Hematopoietic multipotent progenitor cell treated with erythropoietin and hydrocortisone succinate and interleukin-3 and kit ligand, for 6 days (in vitro differentiated cells): ENCODE measurements around the gene WNT7B.

ENCODE experiments used
- DNase-seq: peaks from one replicate; pipeline ENCODE4 v3.0.0-alpha.2; 2015

Gene WNT7B

DNA sequence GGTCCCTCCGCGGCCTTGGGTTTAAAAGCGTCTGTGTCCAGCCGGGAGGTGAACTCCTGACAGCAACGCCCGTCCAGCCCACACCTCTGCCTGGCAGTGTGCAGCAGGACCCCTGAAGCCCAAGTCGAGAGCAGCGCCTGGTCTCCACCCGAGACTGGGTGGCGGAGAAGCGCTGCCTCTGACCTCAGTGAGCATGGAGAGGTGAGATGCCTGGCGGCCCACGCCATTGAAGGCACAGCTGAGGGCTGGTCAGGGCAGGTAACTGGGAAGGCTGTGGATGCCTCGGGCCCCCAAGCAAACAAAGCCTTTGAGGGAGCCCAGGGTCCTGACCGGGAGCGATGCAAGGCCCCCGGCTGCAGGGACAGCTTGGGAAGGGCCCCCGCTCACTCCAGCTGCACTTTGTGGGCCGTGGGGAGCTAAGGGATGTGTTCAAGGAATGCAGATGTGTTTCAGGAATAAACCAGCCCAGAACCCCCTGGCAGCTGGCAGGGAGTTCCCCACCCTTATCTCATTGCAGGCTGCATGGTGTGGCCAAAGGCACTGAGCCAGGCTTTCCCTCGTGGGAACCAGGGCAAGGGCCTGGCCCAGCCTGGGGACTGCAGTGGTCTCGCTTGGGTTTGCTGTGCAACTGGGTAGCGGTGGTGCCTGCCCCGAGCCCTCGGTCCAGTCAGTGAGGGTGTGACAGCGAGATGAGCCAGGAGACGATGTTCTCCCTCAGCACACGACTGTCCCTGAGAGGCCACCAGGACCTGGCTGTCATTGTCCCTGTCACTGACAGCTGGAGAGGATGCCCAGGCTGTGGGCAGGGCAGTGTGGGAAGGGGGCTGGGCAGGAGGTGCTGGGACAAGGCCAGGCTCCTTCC lies 92.5 kb downstream of the WNT7B start:
- DNase-seq: peak; percentile 58

DNA sequence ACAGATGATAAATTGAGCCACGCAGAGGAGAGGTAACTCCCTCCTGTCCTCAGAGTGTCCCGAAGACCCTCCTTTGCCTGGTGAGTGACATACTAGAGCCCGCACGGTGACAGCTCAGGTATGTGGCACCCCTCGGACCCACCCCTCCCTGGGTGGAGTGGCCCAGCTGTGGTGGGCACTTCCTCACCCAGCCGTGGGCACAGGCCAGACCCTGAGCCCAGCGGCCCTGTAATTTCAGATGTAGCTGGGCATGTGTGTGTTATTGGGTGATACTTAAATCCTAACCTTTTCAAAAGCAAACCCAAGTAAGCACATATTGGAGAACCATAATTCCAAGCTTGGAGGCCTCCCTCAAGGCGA lies 93.2 kb downstream of the WNT7B start:
- no peak for DNase-seq

- no peak for DNase-seq
These were observed 93.8 kb downstream of the WNT7B start for GRCh38 chr22:45882881-45883810.

DNA sequence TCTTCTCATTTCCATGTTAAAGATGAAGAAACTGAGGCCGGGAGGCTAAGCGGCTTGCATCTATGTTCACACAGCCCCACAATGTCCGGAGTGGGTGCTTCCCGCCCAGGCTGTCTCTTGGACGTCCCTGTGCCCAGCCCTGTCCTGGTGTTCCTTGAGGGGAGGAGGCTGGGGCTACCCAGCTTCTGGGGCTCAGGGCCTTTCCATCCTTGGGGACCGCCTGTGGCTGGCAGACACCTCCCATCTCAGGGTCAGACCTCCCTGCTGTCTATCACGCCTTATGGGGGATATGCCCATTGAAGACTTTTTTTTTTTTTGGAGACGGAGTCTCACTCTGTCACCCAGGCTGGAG lies 95.5 kb downstream of the WNT7B start:
- DNase-seq: no peak

DNA sequence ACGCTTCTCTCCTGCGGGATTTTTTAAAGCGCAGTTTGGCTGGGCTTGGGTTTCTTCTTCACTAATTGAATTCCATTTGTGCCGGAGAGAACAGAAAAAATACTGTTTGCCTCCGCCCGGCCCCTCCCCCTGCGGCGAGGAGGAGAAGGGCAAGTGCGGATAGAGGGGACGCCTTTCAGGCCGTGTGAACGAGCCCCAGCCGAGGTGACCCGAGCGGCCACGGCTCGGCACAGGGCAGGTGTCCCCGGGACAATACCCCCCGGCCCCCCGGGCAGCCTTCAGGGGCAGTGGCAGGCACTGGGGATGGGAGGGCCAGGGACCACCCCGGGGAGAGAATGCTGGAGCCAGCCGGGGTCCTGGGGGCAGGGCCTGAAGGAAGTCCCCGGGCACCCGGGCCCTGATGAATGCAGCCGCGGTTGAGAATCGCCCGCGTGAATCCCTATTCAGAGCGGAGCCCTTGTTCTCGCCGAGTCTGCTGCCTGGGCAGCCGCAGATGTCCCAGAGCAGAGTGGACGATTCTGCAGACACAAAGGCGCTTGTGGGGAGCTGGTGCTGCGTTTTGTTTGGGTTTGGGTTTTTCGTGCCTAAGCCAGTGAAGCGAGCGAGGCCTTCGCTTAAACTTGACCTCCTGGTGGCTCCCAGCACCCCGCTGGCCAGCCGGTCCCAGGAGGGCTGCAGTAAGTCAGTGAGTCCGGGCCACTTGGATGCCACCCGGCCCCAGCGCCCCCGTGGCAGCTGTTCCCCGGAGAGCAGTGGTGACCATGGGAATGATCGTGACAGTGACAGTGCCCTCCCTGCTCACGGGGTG lies 96.0 kb downstream of the WNT7B start:
- no peak for DNase-seq

- no peak for DNase-seq
These were observed 96.8 kb downstream of the WNT7B start for GRCh38 chr22:45880091-45880715.

DNA sequence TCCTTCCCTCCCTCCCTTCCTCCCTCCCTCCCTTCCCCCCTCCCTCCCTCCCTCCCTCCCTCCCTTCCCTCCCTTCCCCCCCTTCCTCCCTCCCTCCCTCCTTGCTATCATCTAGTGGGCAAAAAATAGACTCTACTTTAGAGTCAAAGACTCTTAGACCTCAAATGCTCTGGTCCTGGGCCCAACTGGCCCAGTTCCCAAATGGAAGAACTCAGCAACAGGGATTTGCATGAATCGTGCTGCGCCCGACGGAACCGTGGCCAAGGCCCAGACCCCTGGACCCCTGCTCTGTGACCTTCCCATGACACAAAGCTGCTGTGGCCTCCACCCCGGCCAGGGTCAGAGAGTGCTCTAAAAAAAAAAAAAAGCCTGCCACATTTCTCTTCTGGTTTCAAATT lies 97.4 kb downstream of the WNT7B start:
- no peak for DNase-seq

DNA sequence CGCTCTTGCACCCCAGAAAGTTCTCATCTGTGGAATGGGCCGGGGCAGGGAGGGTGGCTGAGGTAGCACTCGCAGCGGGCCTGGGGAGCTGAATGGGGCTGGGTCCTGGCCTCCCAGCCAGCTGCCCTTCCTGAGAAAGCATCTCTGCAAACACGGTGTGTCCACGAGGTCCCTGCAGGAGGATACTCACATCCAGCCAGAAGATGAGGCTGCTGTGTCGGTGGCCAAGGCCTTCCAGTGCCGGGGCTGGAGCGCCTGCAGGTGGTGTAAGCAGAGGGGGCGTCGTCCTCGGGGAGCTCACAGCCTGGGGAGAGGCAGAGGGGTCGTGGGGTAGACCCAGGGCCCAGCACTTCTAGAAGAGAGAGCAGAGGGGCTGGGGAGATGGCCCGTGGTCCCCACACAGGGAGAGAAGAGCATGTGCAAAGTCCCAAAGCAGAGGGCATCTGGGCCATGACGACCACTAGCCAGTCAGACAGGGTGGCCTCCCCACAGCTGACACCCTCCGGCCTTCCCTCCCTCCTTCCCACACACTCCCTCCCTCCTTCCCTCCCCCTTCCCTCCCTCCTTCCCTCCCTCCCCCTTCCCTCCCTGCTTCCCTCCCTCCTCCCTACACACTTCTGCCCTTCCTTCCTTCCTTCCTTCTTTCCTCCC lies 97.9 kb downstream of the WNT7B start:
- no peak for DNase-seq

GRCh38 chr22:45878051-45878781 lies 98.7 kb downstream of the WNT7B start:
- DNase-seq: no peak

- DNase-seq: no peak
These were observed 99.3 kb downstream of the WNT7B start for GRCh38 chr22:45877651-45878050.

GRCh38 chr22:45877036-45877380 lies 100.0 kb downstream of the WNT7B start:
- no peak for DNase-seq

- no peak for DNase-seq
These were observed 100.6 kb downstream of the WNT7B start for GRCh38 chr22:45876136-45877035.

GRCh38 chr22:45872659-45873263 lies 104.2 kb downstream of the WNT7B start:
- no peak for DNase-seq

GRCh38 chr22:45871721-45872120 lies 105.2 kb downstream of the WNT7B start:
- DNase-seq: no peak
